HCT116 (cell line): ENCODE results near the gene P4HA1. TPM values are rescaled to one million over a fixed set of nuclear protein-coding genes. Genes with fewer than 3 reads are reported as not detected.
"Not testable (repeated sequence)": the region's sequence is repeated elsewhere in the genome, so short reads cannot be mapped to it uniquely, and the experiment has no call there.

Experiments
- ATAC-seq: fragments of 200-7000 bp; cut with Tn5 transposase; 2 replicates; pipeline ENCODE4 v1.9.1; 2020; ENCODE audit warnings: mild to moderate bottlenecking, moderate library complexity
- BruUV-seq: library from RNA; stranded (reverse); fragments of 400-500 nt; replicated peaks from 2 replicates; lab custom pipeline; 2021; lab: Mats Ljungman, UMichigan
- CTCF ChIA-PET: fragments of 300-600 bp; sonication (Branson Sonifier 250); formaldehyde crosslinking; loops from one replicate; lab custom pipeline; 2021; ENCODE audit warnings: antibody characterized with exemption; lab: Charles Lee
- POLR2A ChIA-PET: fragments of 300-600, 350-600 bp; sonication (Branson Sonifier 250); formaldehyde crosslinking; loops from one replicate; lab custom pipeline; 2021; ENCODE audit warnings: antibody characterized with exemption; lab: Charles Lee
- RAD21 ChIA-PET, 2 experiments: fragments of 300-600 bp; sonication (Branson Sonifier 250); formaldehyde crosslinking; loops; one replicate each; lab custom pipeline; 2023; ENCODE audit warnings: low total read pairs in 2 of 2; ENCODE audit not compliant: uncharacterized antibody in 2 of 2, unreplicated experiment in 2 of 2, low non-redundant PET in 1 of 2; lab: Charles Lee
- DNase-seq: peaks from one replicate; pipeline ENCODE4 v3.0.0-alpha.2; 2010; ENCODE audit warnings: low read depth, low spot score
- H2AFZ ChIP-seq: fragments of 200-600 bp; shearing (Covaris generic), sonication (generic); 2 replicates; pipeline ENCODE4 v1.6.1; 2017; ENCODE audit warnings: low read depth, mixed run types, mixed read lengths, antibody characterized with exemption, low read length; ENCODE audit not compliant: poor library complexity, severe bottlenecking
- H3K27ac ChIP-seq: 2 replicates; pipeline ENCODE4 v1.5.1; 2012; ENCODE audit warnings: low read depth, low read length
- H3K27me3 ChIP-seq: fragments of 200-600 bp; sonication (generic); 2 replicates; pipeline ENCODE4 v1.6.1; 2016; ENCODE audit warnings: mixed run types, low read length, mixed read lengths; ENCODE audit not compliant: insufficient read depth
- H3K36me3 ChIP-seq, 2 experiments: fragments of 200-500 bp in 1 of 2; fragments of 200-600 bp in 1 of 2; sonication (Bioruptor generic) in 1 of 2; sonication (generic) in 1 of 2; 2 replicates each; pipeline versions ENCODE4 v1.5.1 to v1.6.1; 2014 to 2016; ENCODE audit warnings: low read length in 2 of 2, inconsistent platforms in 1 of 2, mixed read lengths in 1 of 2, mixed run types in 1 of 2; ENCODE audit not compliant: insufficient read depth in 2 of 2, control insufficient read depth in 1 of 2
- H3K4me1 ChIP-seq, 2 experiments: fragments of 200-600 bp in 1 of 2; sonication (generic) in 1 of 2; 2 replicates each; pipeline versions ENCODE4 v1.5.1 to v1.6.1; 2012 to 2017; ENCODE audit warnings: low read length in 2 of 2, inconsistent platforms in 1 of 2, mild to moderate bottlenecking in 1 of 2, mixed read lengths in 1 of 2, mixed run types in 1 of 2, moderate library complexity in 1 of 2; ENCODE audit not compliant: insufficient read depth in 2 of 2, control insufficient read depth in 1 of 2
- H3K4me2 ChIP-seq: fragments of 200-600 bp; sonication (generic); 2 replicates; pipeline ENCODE4 v1.6.1; 2017; ENCODE audit warnings: mixed run types, low read length, mixed read lengths
- H3K4me3 ChIP-seq, 2 experiments: fragments of 200-600 bp in 1 of 2; sonication (generic) in 1 of 2; replicated peaks in 1 of 2; 2 replicates each; pipeline ENCODE4 v1.5.1; 2011 to 2016; ENCODE audit warnings: low read length in 2 of 2, control low read depth in 1 of 2, low read depth in 1 of 2, mild to moderate bottlenecking in 1 of 2, mixed read lengths in 1 of 2, mixed run types in 1 of 2
- H3K79me2 ChIP-seq: fragments of 200-600 bp; sonication (generic); 2 replicates; pipeline ENCODE4 v1.6.1; 2017; ENCODE audit warnings: mild to moderate bottlenecking, mixed run types, low read length, moderate library complexity, mixed read lengths; ENCODE audit not compliant: insufficient read depth
- H3K9ac ChIP-seq: fragments of 200-600 bp; sonication (generic); 2 replicates; pipeline ENCODE4 v1.6.1; 2016; ENCODE audit warnings: low read length, mixed read lengths
- H3K9me2 ChIP-seq: fragments of 200-600 bp; sonication (generic), shearing (Covaris generic); 2 replicates; pipeline ENCODE4 v1.6.1; 2017; ENCODE audit warnings: mixed run types, mild to moderate bottlenecking, moderate library complexity; ENCODE audit not compliant: insufficient read depth
- H3K9me3 ChIP-seq, 2 experiments: fragments of 200-500 bp in 1 of 2; fragments of 200-600 bp in 1 of 2; sonication (Bioruptor generic) in 1 of 2; sonication (generic) in 1 of 2; 2 replicates each; pipeline ENCODE4 v1.6.1; 2014 to 2017; ENCODE audit warnings: low read length in 2 of 2, mixed read lengths in 2 of 2, inconsistent platforms in 1 of 2, low read depth in 1 of 2, mild to moderate bottlenecking in 1 of 2, mixed run types in 1 of 2, moderate library complexity in 1 of 2; ENCODE audit not compliant: control insufficient read depth in 1 of 2, insufficient read depth in 1 of 2
- H4K20me1 ChIP-seq: fragments of 200-600 bp; sonication (generic), shearing (Covaris generic); 2 replicates; pipeline ENCODE4 v1.6.1; 2017; ENCODE audit warnings: mixed run types, mild to moderate bottlenecking, moderate library complexity; ENCODE audit not compliant: insufficient read depth
- POLR2AphosphoS5 ChIP-seq: IDR thresholded peaks from 2 replicates; pipeline ENCODE4 v1.6.1; 2011; ENCODE audit warnings: mild to moderate bottlenecking, low read depth, low read length, moderate library complexity
- SP1 ChIP-seq: IDR thresholded peaks from 2 replicates; pipeline ENCODE4 v1.6.1; 2012; ENCODE audit warnings: low read depth
- intact Hi-C: fragments of 100-400 bp; cut with micrococcal nuclease; formaldehyde crosslinking; loops from 2 replicates; pipeline ENCODE4 v1.10.0; 2022
- total RNA-seq: library from RNA; stranded (reverse); gene quantifications from one replicate; pipeline ENCODE4 v1.2.1, GENCODE V29; 2021; ENCODE audit not compliant: unreplicated experiment

The P4HA1 gene
- total RNA-seq, 1 experiment from 2014 or later, result 49.7 TPM

- intact Hi-C loops, result no loop called here
- ChIA-PET CTCF (no interaction called here), POLR2A (interaction anchor here (1.1 kb wide), 1 partner anchor 9 kb away, joined by 3 read pairs; no protein-coding TSS in a partner anchor), RAD21 (no interaction called here)
- Histone ChIP-seq H2AFZ (no peak overlapping the region), H3K27ac (no peak overlapping the region), H3K9me3 (no peaks in the 10 kb centered on the region), H4K20me1 (no peaks in the 10 kb centered on the region), H3K9ac (no peak overlapping the region), H3K4me2 (no peak overlapping the region), H3K36me3 (no peaks in the 10 kb centered on the region), H3K4me3 (no peak overlapping the region), H3K9me2 (no peaks in the 10 kb centered on the region), H3K4me1 (no peaks in the 10 kb centered on the region), H3K79me2 (no peaks in the 10 kb centered on the region), H3K27me3 (no peaks in the 10 kb centered on the region)
- TF ChIP-seq SP1 (no peak), POLR2AphosphoS5 (0 out of 2 replicates have a peak, but pooled peaks have one; percentile 23)
- ATAC-seq, result no peak
- BruUV-seq, result no TSS peak
- DNase-seq, result no peak
These were observed 99.6 kb downstream of the P4HA1 start for GRCh38 chr10:72997099-72997498.

GRCh38 chr10:72995459-72995858 lies 101.2 kb downstream of the P4HA1 start:
- H3K27ac ChIP-seq, H3K4me3 ChIP-seq, BruUV-seq, H3K79me2 ChIP-seq, POLR2A ChIA-PET, H3K4me2 ChIP-seq, H4K20me1 ChIP-seq, H2AFZ ChIP-seq, H3K27me3 ChIP-seq, CTCF ChIA-PET, H3K9me2 ChIP-seq, H3K36me3 ChIP-seq, H3K9me3 ChIP-seq, intact Hi-C loops, H3K4me1 ChIP-seq, H3K9ac ChIP-seq, RAD21 ChIA-PET, DNase-seq, ATAC-seq: not testable (repeated sequence)

GRCh38 chr10:72989771-72990170 lies 106.9 kb downstream of the P4HA1 start:
- H3K4me3 ChIP-seq, H3K79me2 ChIP-seq, H3K9me2 ChIP-seq, CTCF ChIA-PET, H3K27me3 ChIP-seq, H3K27ac ChIP-seq, H2AFZ ChIP-seq, H4K20me1 ChIP-seq, H3K9me3 ChIP-seq, H3K4me1 ChIP-seq, DNase-seq, H3K9ac ChIP-seq, H3K36me3 ChIP-seq, ATAC-seq, RAD21 ChIA-PET, POLR2A ChIA-PET, BruUV-seq, H3K4me2 ChIP-seq, intact Hi-C loops: not testable (repeated sequence)

GRCh38 chr10:72984618-72985017 lies 112.0 kb downstream of the P4HA1 start:
- intact Hi-C loops, H2AFZ ChIP-seq, H3K9me3 ChIP-seq, CTCF ChIA-PET, H3K27ac ChIP-seq, POLR2A ChIA-PET, DNase-seq, H4K20me1 ChIP-seq, H3K79me2 ChIP-seq, H3K27me3 ChIP-seq, H3K4me1 ChIP-seq, H3K4me3 ChIP-seq, H3K9ac ChIP-seq, BruUV-seq, H3K36me3 ChIP-seq, RAD21 ChIA-PET, ATAC-seq, H3K9me2 ChIP-seq, H3K4me2 ChIP-seq: not testable (repeated sequence)
